Measurements from ENCODE around the gene KDR.

Gene KDR

DNA sequence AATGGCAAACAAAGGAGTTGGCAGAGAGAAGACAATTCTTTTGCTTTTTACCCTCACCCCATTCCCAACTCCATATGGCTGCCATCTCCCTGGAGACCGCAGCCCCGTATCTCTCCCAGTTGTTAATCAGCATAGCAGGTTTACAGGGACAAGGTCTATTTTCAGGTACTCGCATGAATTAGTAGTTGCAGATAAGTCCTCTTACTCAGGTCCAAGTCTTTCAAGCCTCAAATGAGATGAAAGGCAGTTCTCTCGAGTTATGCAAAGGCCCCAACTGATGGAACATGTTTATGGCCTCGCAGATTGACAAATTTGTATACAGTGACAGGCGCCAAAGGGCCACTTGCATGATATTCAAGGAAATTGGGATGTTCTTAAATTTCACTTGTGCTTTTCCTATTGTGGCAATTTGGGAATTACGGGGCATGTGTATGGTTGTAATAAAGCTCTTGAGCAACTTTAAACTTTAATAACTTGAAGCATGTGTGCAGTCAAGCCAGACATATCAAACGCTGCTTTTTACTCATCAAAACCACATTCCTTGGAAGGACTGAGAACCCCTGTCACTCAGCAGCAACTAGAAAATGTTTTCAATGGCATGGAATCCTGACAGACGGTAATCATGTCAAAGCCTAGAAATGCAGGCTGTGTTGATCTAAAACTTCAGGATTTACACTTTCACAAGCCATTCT is 45.1 kb downstream of the KDR start:
- no peak for DNase-seq (ENCODE audit: low read depth in 2 of 2, low spot score in 1 of 2)

DNA sequence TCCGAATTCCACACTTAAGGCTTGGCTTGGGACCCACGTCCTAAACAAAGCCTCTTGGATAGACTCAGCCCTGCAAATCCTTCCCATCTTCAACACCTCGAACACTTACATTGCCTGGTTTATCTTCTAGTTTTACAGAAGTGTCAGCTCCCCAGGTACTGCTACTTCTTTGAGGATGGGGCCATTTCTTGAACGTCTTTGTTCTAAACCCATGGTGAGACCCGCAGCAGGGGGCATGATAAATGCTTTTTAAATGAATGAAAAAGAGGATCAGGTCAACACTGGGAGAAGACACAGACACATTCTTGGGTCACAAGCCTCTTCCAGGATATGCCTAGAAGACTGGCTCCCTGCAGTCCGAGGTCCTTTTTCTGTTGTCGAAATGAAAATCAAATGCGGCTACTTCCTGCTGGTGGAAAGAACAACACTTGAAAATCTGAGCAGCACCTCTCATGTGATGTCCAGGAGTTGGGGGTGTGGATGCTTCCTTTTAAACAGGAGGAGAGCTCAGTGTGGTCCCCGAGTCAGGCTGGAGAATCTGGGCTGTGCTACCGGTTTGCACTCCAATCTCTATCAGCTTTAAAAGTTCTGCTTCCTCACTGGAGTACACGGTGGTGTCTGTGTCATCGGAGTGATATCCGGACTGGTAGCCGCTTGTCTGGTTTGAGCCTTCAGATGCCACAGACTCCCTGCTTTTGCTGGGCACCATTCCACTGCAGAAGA is 45.8 kb downstream of the KDR start:
- DNase-seq (ENCODE audit: low read depth in 2 of 2, low spot score in 1 of 2): no peak

DNA sequence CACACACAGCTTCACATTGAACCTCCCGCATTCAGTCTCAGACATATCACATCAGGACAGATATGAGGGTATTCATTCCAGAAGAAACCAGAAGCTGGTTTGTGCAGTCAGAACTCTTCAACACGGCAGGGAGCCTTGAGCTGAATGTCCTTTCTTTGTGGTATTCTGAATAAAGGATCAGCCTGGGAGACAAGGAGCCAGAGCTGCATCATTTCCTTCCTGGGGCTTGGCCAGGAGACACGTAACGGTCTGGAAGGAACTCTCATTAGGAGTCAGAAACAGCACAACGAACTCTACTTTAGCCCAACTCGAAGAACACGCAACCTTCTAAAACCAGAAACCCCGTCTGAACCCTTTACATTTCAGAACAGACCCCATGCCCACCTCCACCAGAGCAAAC is 46.4 kb downstream of the KDR start:
- no peak for DNase-seq (ENCODE audit: low read depth in 2 of 2, low spot score in 1 of 2)

DNA sequence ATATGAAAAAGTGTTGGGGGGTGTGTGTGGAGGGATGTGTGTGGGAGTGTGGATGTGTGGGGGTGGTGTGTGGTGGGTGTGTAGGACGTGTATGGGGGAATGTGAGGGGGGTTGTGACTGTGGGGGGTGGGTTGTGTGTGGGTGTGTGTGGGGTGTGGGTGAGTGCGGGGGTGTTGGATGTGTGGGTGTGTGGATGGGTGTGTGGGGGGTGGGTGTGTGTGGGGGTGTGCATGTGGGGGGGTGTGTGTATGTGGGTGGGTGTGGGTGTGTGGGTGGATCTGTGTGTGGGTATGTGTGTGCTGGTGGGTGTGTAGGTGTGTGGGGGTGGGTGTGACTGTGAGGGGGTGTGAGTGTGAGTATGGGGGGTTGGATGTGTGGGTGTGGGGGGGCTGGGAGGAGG is 47.8 kb downstream of the KDR start:
- DNase-seq (ENCODE audit: low read depth in 2 of 2, low spot score in 1 of 2): no peak

DNA sequence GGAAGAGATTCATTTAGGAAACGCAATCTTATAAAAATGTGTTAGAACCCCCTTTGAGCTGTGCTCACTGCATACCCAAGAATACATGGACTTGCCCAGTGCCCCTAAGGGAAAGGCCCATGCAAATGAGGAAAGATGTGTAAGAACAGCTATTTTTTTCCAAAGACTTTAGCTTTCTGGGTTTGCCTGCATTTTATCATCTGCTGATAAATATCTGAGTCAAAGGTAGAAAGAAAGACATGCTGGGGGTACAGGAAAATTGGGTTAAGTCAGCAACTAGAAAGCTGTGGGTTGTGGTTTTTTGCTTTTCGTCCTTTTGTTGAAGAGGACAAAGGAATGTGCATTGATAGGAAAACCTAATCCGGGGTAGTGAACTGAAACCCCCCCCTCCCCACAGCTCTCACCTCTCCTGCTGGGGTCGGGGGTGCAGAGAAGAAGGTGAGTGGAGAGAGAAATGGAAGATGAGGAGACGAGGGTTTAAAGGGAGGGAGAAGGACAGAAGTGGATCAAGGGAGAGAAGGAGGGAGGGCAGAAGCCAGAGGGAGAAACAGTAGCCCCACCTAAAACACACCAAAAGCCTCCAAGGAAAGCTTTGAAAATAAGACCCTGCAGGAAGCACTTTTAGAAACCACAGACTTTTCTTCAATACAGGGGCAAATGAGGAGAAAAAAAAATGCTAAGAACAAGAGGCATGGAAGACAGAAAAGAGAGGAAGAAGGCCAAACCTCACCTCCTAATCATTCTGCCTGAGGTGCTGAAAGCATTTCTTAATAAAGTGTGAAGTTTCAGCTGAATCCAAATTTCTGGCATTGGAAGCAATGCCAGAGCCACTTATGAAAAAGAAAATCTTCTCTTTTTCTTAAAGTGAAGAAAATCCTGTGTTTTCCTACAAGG is 49.3 kb downstream of the KDR start:
- DNase-seq (ENCODE audit: low read depth in 2 of 2, low spot score in 1 of 2): no peak

DNA sequence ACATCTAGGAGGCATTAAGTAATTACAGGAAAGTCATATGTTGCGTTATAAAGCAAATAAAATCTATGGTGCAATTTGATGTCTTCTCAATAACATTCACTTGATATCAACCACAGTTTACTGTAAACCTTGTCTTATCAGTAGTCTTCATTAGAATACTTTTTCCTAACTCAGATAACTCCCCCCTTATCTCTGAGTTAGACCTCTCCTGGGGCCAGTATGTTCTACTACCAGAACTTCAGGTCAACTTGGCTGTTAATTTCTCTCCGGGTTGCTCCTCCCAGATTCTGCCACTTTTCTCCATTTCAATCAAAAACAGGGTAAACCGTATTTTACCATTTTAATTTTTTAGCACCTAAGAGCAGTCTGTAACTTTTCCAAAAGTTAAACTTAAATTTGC is 50.0 kb downstream of the KDR start:
- no peak for DNase-seq (ENCODE audit: low read depth in 2 of 2, low spot score in 1 of 2)

DNA sequence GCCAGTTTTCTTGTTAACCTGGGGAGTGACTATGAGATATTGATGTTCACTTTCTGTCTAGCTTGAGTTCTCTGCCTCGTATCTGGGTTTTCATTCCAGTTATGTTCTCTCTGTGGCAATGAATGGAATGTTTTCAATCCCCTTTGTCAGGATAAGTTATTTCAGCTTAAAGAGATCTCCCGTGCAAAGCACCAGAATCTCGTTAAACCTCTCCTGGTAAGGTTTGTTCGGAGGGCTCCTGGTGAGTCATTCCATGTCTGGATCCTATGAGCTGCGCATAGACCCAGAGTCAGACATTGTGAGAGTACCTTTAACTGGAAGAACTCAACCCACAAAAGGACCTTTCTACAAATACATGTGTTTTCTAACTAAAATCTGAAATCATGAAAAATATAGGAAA is 51.0 kb downstream of the KDR start:
- DNase-seq (ENCODE audit: low read depth in 2 of 2, low spot score in 1 of 2): no peak

DNA sequence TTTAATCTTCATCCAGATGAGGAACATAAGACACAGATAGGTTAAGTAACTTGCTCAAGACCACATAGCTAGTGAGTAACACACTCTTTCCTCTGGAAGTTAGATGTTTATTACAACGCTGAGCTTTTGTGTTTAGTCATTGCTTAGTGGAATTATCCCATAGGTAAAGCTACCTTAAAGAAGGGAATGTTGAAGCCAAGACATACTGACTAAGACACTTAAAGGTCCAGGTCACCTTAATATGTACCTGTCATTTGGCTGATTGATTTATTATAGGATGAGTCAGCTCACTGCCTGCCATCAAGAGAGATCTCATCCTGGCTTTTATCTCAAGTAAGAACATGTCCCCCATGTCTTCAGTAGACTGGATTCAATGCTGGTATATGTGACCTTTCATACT is 53.4 kb downstream of the KDR start:
- no peak for DNase-seq (ENCODE audit: low read depth in 2 of 2, low spot score in 1 of 2)

DNA sequence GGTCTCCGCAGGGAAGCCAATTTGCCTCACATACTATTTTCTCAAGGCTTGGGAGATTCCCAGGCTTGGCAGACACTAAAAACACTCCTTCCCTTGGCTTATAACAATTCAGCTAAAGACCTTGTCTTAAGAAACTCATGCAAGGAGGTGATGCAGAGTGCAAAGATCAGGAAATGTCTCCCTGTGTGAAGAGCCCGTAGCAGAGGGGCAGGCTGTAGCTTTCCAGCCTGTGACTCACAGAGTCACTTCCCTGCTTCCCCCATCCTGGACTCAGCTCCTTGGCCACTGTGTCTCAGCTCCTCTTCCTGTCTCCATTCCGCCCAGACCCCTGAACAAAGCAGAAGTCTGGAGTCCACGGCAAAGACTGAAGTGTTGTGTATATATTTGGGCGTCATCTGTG is 56.1 kb downstream of the KDR start:
- no peak for DNase-seq (ENCODE audit: low read depth in 2 of 2, low spot score in 1 of 2)

DNA sequence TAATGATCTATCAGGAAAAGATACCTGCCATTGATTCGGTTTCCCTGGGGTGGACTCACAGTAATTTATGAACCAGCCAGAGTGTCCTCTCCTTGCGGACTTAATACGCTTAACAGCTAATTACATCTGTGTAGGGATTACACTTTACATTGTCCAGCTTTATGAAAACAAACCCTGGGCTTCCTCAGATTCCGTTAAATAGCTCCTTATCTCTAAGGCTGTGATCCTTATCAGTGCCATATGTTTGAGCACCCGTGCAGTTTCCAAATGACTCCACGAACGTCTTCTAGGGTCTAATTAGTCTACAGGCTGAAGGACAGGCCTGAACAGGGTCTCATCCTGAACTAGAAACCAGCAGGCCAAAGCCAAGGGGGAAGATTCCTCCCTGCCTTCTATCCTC is 56.9 kb downstream of the KDR start:
- DNase-seq (ENCODE audit: low read depth in 2 of 2, low spot score in 1 of 2): no peak

DNA sequence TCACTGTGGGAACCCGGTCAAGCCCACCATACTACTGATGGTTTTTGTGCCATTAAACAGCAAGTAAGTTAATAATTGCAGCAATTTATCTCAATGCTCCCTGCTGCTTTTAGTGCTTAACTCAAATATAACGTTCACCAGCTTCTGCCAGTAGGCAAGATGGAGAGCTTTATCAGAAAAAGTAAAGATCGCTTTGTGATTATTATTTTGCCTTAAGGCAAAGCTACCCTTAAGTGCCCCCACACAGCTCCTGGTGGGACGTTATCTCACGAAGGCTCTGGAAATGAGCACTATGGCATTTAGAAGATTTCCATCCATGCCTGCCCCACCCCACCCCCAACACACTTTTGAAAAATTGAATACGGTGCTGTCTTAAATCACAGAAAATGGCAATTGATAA is 59.4 kb downstream of the KDR start:
- no peak for DNase-seq (ENCODE audit: low read depth in 2 of 2, low spot score in 1 of 2)

DNA sequence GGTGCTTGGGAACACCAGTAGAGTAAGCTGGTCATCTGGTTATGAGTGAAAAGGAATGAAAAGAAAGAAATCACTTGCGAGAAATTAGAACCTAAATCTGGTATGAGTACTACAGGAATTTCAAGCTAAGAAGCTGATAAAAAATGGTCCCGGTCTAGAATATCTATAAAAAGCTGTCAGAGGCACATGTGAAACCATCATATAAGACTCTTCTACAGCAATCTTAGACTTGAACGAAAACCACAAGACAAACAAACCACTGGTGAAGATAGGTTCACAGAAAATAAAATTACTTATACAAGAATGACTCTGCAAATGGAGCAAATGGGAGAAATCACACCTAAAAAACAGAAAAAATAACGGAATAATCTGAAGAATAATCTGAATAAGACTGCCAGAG is 69.9 kb downstream of the KDR start:
- DNase-seq (ENCODE audit: low read depth in 2 of 2, low spot score in 1 of 2): no peak

DNA sequence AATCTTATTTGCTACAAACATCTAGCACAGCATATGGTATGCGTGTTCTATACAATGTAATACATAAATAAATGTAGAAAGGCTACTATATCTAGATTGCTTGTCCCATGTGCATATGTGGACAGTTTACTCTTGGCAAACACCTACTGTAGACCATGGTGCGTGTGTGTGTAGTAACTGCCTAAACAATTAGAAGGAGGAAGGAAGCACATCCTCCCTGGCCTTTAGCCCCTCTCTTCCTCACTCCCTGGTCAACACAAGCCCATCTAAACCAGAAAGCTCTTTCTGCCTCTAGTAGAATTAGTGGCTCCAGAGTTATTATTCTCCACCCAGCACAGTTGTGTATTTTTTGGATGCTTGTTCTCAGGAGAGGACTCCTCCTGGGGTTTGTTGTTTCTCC is 73.9 kb downstream of the KDR start:
- no peak for DNase-seq (ENCODE audit: low read depth in 2 of 2, low spot score in 1 of 2)

DNA sequence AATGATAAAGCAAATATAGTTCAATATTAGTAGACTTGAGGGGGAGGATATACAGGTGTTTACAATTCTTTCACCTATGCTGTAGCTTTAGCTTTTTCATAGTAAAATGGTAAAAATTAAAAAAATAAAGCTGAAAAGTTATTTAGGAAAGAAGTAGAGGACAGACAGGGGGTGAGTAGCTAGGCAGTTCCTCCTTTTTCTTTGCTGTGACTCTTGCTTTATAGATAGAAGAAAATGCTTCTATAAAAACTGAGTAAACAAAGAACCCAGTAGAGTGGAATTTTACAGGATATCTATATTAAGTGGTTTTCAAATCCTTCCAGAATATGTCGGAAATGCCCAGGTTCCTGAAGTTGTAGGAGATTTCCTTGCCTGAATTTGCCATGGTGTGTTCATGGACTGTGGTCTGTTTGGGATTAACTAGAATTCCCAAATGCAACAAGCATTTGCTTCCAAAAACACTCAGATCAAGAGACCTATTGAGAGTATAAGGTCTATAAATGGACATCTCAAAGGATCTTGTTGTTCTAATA is 74.9 kb downstream of the KDR start:
- no peak for DNase-seq (ENCODE audit: low read depth in 2 of 2, low spot score in 1 of 2)

DNA sequence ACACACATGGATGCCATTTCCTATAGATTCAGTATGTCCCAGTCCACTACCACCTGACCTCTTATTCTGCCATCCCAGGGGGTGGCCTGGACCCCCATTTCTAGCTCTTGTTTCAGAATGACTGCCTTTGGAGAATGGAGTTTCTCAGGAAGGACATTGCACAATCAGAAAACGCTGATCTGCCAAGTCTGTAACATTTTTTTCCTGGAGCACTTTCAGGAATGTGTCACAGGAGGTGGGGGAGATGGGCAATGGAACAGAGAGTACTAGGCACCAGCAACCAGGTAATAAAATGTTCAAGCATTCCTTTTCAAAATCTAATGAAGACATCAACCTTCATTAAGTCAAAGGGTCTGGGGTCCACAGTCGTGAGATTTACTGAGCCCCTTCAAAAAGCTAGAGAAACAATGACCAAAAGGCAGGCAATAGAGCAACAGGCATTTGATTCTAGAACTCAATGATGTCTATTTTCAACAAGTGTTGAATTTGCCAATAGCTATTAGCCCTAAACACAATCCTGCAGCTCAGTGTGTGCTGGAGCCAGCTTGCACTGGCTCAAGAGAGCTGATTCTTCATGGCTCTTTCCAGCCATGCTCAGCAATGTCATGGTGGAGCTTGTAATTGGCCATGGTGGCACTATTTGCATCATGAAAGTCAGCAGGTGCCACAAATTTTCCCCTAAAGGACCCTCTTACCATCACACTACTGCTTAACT is 87.1 kb downstream of the KDR start:
- no peak for DNase-seq (ENCODE audit: low read depth in 2 of 2, low spot score in 1 of 2)

DNA sequence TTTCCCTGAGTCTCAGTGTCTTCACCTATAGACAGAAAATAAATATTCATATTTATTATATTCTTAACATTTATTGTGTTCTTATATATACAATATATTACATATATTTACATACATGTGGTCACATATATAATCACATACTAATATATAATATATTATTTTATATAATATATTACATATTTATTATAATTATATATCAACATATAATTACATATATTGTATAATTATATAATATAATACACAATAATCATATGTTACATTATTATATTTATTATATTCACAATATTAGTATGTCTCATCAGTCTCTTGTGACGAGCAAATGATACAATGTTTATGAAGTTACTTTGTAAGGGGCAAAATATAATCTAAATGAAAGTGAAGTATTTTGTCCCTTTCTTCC is 87.7 kb downstream of the KDR start:
- no peak for DNase-seq (ENCODE audit: low read depth in 2 of 2, low spot score in 1 of 2)

DNA sequence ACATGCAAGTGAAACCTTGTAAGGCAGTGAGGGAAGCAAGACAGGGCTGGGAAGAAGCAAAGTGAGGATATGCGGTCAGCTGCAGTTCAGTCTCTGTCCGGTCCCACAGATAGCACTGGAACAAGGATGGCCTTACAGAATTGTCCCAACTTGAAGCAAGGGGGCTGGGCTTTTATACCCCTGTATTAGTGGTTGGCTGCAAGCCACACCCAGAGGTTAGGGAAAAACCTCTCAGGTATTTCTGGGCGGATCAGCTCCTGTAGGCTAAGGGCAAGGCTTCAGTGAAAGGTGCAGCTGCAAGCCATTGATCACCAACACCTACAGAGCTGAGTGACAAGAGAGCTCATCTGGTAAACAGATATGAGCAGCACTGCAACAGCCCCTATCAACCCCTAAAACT is 89.0 kb downstream of the KDR start:
- DNase-seq (ENCODE audit: low read depth in 2 of 2, low spot score in 1 of 2): no peak

DNA sequence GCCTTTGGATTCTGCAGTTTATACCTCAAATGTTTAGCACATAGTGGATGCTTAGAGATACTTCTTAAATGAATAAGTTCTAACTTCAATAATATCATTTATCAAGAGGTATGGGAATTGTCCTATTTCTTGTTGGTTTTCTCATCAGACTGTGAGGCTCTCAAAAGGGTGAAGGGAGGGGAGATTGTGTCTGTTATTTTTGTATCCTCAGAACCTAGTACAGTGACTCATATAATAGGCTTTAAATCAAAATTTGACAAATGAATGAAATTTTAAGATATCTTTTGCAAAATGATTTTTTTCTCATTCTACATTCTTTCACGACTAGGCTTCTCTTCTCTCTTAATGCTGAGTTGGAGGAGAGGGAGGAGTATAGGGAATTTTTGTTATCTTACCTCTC is 89.5 kb downstream of the KDR start:
- no peak for DNase-seq (ENCODE audit: low read depth in 2 of 2, low spot score in 1 of 2)

DNA sequence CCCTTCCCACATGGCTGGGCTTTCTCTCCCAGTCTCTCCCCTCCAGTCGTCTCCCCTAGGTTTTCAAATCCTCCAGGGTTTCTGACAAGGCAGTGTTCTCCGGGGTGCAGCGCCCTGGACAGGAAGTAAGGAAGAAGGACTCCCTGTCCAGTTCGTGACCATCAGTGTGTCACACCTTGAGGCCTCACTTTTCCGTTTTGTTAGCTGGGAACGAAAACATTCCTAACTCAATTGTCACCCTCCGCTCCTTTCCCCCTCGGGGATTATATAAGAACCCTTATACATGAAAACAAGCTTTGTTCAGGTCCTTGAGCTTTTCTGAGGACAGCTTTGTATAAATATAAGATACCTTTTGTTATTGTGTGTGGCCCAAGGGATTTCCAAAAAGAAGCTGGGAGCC is 92.1 kb downstream of the KDR start:
- no peak for DNase-seq (ENCODE audit: low read depth in 2 of 2, low spot score in 1 of 2)

DNA sequence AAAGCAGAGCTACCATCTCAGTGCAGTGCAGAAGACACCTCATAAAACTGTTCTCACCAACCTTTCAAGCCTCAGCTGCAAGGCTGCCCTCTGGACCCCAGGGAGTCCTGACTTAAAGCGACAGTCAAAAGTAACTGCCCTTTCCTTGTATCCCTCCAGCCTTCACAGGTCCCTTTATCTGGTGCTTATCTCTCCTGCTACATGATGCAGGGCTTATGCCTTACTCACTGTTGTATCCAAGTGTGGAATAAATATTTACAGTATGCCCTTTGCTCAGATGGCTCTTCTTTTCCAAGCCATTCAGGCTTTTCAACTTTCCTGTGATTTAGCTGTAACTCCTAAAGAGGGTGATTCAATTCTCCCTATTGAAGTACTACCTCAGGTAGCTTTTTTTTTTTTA is 92.6 kb downstream of the KDR start:
- DNase-seq (ENCODE audit: low read depth in 2 of 2, low spot score in 1 of 2): no peak

DNA sequence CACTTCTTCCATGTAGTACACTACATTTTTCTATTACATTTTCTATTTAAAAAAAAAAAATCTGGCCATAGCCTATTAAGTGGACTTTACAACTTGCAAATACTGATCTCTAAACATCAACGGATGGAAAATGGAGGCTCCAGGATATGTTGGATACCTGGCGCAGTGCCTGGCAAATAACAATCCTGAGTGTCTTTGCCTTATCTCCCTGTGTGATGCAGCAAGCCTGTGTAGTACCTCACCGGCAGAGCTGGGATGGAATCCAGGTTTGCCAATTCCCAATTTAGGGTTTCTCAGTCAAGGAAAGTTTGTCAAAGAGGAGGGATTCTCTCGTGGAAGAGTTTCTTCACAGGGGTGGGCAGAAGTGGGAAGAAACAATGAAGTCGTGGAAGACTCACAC is 93.2 kb downstream of the KDR start:
- DNase-seq (ENCODE audit: low read depth in 2 of 2, low spot score in 1 of 2): no peak
